Measurements from ENCODE around the gene SVEP1.
"Not testable (repeated sequence)": the region's sequence is repeated elsewhere in the genome, so short reads cannot be mapped to it uniquely, and the experiment has no call there.

Gene SVEP1

DNA sequence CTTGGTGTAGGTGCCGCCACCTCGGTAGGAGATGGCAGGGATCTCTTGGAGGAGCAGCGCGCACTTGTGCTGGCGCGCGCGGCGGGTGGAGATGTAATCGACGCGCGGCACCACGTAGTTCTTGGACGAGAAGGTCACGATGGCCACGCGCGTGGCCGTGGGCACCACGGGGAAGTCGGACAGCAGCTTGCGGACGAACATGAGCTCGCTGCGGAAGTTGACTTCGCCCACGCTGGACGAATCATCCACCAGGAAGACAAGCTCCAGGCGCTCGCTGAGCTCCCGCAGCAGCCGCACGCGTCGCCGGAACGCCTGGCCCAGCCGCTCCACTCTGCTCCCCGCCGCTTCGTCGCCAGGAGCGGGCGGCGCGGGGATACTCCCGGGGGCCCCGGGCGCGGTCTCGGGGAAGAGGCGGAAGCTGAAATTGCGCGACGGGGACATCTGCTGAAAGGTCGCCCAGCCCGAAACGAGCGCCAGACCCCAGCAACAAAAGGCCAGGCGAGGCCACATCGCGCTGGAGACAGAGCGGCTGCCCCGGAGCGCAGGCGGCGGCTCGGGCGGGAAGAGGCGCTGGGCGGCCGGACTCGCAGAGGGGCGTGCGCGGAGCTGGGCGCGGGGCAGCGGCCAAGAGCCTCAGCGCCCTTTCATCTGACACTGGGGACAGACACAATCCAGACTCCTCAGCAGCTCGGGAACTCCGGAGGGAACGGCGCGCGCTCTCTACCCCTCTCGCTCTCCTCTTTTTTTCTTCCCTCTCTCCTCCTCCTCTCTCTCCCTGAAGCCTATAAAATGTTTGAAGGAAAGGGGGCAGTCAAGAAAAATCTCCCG lies at the start of gene SVEP1:
SVEP1 (minus strand) TSS at position 708 of the 828 bp plus-strand sequence; CDS start at position 510, 198 bp downstream.
- no peak for DNase-seq

DNA sequence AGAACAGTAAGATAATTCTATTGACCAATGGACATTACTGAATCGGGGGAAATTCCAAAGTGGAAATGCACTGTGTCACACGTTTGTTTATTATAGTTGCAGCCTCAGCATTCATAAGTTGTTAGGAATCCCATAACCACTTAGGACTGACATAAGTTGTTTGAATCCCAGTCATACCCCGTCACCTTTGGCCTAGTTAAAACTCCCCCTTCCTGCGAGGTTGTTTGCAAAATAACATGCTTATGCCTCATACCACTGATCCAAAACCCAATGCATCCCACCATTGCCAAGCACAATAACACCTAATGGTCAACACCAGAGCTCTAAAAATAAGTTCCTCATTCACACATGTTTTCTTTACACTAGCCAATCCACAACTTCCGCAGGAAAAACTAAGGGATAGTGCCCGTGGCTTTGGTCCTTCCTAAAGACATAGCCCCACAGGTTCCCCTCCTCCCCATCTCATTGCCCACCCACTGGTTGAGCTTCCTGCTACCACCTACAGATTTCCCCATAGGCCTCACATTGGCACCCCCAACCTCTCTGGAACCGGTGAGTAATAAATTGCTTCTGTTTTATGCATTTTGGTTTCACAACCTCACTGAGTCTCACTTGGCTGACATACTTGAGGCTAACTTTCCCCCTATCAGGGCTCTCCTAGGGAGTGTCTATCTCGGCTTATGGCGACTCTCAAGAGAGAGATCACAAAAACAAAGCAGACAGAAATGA lies 46.7 kb upstream of the SVEP1 start:
- no peak for DNase-seq

DNA sequence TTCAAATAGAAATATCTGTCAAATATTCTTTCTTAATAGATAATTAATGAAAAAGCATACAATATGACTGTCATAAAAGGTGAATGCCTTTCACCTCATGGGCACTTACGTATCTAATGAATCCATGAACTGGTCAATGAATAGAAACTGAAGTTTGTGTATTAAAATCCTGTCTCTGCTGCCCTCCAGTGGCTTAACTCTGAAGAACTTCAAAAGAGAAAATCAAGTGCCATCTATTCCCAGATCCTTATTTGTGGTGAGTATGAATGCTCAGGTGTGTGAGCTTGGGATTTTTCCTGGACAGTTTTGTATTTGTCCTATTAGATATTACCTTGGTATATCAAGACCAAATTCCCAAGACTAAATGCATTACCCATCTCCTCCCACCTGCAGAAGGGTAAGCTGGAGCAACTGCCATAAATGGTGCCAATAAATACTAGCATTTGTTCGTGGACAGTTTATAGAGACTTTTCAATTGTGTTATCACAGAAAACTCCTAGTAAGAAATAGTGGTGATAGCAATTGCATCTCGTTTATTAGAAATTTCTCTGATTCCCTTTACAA lies 44.0 kb upstream of the SVEP1 start:
- no peak for DNase-seq

DNA sequence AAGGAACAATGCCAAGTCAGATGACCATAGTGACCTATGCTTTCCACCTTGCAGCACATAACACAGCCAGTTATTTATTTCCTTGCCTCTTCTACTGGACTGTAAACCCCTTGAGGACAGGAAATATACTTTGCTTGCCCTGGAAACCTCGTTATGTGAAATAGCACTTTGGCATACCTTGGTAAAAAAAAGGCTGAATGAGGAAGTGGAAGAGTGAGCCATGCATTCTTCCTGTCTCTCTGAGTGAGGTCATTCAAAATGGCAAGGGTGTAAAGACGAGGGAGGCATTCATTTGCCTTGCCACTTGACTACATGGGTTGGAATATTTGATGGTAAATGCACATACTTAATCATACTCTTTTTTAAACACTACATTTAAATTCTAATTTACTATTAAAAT lies 42.8 kb upstream of the SVEP1 start:
- DNase-seq, result no peak

DNA sequence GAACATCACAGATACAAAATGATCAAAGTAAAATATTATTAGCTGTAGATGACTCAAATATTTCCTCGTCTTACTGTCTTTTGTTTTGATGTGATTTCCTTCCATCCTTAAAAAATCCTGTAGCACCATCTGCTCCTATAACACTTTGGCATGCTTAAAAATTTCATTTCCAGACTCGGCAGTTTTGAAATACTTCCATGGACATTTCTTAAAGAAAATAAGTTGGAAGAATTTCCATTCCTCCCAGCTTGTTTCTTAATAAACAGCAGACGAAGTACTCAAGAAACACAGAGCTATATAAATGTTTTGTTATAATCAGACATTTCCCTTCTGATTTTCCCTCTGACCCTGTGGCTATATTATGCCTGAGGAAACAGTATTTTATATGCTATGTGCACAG lies 41.2 kb upstream of the SVEP1 start:
- DNase-seq, result no peak

DNA sequence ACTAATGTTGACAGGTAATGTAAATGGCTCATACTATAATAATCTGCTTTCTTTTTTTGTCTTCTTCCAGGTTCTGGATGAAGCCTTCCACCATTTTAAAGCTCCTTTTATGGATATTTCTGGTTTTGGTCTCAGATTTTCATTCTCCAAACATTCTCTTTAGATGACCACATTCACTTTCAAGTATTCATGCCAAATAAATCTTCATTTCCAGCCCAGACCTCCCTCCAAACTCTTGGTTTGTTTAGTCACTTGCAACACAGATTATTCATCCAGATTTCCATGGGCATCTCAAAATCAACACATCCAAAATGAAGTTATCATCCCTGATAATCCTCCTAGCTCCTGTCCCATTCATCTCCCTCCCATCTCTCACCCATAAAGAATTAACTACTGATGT lies 40.3 kb upstream of the SVEP1 start:
- no peak for DNase-seq

DNA sequence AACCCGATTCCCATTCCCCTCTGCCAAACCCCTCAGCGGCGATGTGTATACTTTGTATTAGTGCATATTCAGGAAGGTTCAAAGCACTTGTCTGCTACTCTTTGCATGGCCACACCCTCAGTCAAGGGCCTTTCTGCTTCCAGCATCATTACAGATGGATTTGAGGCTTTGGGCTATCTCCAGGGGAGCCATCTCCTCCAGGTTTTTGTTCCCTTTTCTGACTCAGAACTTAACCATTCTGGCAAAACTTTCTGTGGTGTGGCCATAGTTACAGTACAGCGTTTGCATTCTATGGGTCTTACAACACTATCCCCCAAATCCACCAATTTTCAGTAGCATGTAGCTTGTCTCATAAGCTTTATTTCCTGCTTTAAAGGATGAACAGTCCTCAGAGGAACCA lies 36.0 kb upstream of the SVEP1 start:
- DNase-seq, result no peak

DNA sequence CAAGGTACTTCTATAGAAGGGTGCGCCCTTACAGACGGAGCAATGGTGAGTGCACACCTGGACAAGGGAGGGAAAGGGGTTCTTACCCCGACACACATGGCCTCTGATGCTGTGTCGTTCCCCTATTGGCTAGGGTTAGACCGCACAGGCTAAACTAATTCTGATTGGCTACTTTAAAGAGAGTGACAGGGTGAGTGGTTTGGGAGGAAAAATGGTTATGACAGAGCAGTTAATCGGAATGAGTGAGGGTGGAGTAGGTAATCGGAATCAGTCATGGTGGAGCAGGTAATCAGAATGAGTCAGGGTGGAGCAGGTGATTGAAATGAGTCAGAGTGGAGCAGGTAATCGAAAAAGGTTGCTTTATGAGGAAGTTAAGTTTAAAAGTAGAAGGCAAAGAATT lies 35.0 kb upstream of the SVEP1 start:
- not testable (repeated sequence) for DNase-seq

DNA sequence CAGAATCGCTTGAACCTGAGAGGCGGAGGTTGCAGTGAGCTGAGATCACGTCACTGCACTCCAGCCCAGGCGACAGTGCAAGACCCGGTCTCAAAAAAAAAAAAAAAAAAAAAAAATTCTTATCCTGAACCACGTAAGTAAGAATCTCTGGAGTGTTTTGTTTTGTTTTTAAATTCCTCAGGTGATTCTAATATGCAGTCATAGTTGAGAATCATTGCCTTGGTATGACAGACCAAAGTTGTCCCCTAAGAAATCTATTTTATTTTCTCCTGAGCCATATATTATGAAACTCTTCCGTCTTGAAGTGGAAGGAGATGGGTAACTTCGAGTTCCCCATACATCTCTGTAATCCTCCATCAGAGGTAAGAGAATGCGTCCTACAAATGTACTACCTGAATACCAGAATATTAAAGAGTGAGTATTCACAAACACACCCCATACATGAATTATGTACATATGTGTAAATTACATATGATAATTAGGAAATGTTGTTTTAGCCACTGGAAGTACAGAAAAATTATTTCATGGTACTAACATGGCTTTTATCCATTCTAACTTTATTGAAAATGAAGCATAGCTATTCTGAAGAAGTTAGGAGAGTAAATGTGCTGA lies 26.7 kb upstream of the SVEP1 start:
- no peak for DNase-seq

DNA sequence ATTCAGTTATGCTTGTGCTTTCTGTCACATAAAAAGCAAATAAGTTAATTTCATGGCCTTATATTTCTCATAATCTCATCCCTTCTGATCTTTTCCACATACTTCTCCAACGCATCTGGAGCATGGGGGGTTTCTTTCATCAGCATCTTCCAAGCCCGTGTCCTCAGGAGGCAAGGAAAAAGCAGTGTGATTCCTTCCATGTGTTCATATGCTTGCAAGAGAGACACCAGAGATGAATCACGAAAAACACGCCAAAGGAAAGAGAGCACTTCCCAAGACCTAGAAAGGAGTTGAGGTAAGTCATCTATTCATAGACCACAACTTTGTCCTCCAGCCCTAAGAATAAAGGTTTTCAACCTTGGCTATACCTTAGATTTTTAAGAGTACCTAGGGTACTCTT lies 26.0 kb upstream of the SVEP1 start:
- DNase-seq, result no peak

DNA sequence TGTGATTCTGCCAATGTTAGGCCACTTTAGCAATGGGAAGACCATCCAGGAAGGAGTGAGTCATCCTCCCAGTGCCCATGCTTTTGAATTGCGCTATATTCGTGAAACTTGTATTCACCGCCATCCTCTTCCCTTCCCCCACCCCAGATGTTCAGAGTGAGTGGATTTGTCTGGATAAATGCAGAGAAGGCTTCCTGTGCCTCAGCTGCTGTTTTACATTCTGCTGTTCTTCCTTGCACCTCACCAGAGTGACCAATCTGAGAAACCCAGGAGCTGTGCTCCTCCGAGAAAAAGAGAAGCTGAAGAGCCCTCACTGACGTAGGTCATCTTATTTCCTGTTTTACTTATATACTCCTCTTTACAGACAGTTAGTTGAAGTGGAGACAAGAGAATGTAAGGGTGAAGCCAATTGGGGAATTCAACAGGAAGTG lies 24.6 kb upstream of the SVEP1 start:
- no peak for DNase-seq

DNA sequence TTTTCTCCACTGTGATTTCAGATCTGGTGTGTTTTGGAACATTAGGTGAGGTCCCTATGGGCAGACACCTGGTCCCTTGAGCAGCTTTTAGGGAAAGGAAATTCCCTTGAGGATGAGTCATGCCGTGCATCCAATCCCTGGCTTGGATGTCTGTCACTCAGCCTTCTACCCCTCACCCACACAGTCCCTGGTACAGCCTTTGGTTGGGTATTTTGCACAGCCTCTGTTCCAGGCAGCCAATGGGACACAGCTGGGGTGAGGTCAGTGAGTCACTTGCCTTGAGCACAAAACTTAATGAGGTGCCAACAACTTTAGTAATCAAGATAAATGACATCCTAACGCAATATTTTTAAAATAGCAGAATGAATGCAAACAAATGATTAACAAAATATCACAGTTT lies 22.7 kb upstream of the SVEP1 start:
- DNase-seq, result no peak

DNA sequence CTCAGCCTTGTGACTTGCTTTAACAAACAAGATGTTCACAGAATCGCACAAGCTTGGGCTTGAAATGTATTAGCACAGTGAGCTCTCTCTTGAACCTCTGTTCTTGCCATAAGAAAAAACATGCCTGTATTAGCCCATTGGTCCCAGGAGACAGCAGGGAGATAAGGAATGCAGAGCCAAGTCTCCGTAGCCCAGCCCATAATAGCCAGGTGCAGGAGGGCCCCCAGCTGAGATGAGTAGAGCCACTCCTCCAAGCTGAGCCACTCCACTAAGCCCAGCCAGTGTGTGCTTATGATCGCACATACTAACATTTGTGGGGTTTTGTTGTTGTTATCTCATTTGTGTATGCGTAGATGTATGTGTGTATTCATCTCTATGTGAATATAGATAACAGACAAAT lies 21.6 kb upstream of the SVEP1 start:
- no peak for DNase-seq

DNA sequence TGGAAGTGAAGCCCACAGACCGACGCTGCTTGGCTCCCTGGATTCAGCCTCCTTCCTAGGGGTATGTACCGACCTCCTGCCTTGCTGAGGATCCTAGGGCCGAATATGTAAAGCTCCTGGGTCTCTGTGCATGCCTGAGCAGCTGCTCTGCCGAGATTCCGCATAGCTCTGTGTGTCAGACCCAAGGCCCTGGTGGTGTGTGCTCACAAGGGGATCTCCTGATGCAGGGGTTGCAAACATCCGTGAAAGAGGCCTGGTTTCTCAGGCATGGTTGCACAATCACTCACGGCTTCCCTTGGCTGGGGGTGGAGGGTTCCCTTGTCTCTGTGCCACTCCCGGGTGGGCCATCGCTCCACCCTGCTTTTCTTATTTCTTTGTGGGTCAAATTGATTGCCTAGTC lies 19.9 kb upstream of the SVEP1 start:
- DNase-seq, result no peak

DNA sequence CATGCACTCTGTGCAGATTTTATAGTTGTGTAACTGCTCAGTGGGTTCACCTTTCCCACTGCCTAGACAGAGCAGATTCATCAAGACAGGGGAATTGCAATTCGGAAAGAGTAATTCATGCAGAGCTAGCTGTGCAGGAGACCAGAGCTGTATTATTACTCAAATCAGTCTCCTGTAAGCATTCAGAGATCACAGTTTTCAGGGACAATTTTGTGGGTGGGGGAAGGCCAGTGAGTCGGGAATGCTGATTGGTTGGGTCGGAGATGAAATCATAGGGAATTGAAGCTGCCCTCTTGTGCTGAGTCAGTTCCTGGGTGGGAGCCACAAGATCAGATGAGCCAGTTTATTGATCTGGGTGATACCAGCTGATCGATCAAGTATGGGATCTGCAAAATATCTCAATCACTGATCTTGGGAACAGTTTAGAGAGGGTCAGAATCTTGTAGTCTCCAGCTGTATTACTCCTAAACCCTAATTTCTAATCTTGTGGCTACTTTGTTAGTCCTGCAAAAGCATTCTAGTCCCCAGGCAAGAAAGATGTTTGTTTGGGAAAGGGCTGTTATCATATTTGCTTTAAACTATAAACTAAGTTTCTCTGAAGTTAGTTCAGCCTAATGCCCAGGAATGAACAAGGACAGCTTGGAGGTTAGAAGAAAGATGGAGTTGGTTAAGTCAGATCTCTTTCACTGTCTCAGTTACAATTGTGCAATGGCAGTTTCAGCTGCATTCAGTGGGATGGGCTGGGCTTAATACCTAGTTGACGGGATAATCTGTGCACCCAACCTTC lies 12.7 kb upstream of the SVEP1 start:
- no peak for DNase-seq

DNA sequence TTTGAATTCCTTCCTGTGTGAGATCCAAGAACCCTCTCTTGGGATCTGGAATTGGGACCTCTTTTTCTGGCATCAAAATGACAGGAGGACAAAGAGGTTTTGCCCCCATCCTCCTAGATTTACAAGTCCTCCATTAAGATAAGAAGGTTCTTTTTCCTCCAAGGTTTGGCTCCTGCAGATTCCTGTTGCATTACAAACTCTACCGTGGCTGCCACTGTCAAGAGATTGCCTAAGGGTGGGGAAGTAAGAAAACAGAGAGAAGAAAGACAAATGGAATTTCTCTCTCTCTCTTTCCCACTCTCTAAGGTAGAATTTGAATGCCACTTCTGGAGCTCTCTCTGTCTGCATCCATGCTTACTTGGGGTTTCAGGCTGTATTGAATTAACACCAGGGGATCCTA lies 12.0 kb upstream of the SVEP1 start:
- DNase-seq, result no peak

DNA sequence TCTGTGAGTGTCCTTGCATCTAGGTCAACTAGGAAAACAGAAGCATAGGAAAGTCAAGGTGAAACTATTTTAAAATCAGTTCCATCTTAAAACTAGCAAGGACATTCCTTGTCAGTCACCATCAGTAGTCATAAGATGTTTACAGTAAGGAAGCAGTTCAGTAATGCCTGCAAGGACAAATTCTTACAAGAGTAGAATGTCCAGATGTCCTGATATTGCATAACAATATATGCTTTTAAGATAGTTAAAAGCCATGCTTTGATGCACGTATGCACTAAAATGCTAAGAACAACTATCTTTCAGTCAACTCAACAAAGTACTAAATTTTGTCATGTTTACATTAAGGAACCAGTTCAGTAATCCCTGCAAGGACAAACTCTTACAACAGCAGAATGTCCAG lies 11.3 kb upstream of the SVEP1 start:
- no peak for DNase-seq

DNA sequence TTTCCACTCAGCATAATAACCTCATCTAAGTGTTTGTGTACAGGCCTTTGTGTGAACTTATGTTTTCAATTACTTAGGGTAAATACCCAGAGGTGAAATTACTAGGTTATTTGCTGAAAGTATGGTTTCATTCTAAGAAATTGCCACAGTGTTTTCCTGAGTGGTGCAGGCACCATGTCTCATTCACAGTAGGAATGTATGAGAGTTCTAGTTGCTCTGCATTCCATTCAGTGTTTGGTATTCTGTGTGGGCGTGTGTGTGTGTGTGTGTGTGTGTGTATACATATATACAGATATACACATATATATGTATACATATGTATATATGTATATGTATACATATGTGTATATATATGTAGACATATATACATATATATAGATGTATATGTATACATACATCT lies 8.8 kb upstream of the SVEP1 start:
- DNase-seq, result no peak

DNA sequence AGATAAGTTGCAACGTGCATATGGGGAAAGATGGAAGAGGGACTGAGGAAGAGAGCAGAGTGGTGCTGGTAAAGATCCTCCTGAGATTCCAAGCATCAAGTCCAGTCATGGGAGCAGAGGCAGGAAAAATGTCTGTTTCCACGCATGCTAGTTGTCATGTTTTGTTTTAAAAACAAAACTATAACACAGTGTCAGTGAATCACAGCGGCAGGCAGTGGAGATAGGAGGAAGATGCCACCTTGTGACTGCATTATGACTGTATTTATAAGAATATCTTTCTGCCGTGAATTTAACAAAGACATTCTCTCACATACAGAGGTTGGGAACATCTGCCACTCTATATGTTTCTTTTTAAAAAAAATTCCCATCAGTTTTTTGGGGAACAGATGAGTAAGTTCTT lies 3.7 kb upstream of the SVEP1 start:
- DNase-seq, result no peak

DNA sequence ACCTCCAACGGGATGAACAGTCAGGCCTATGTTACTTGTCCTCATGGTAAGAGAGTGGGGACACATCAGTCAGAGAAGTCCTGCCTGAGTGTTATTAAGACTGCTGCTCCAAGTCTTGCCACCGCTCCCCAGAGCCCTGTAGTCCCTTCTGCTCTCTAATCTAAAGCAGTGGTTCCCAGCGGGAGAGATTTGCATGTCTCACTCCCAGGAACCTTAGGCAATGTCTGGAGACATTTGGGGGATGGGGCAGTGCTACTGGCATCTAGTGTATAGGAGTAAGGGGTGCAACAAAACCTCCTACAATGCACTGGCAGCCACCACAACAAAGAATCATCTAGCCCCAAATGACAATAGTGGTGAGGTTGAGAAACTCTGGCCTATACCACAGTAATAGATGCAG lies 2.6 kb upstream of the SVEP1 start:
- no peak for DNase-seq

DNA sequence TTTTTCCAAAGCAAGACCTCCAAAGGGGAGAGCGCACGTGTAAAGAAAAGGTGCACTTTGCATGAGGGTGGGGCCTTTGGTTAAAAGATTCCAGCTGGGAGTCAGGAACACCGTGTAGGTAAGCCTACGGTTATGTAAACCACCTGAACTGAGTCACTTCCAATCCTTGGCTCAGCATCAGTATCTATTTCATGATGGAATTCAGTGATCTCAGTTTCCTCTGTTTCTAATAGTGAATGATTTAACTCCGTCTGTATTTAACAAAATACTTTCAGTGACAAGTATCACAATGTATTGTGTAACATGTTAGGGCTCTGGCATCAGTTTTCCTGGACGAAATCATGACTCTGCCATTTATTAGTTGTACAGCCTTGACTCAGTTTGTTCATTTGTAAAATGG lies 1.3 kb upstream of the SVEP1 start:
- no peak for DNase-seq

DNA sequence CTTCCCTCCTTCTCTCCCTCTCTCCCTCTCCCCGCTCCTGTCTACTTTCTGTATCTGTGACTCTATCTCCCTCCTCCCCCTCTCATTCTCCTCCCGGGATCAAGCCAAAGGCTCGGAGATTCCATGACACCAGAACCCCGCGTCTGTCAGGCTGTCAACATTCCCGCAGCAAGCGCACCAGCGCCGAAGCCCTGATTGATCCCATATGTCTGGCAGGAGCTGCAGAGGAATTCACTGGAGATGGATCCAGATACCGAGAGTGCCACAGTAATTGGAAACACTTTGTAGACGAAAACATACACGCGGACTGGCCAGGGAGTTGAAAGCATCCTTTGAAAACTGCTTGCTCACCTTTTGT lies 300 bp upstream of the SVEP1 start:
- no peak for DNase-seq

DNA sequence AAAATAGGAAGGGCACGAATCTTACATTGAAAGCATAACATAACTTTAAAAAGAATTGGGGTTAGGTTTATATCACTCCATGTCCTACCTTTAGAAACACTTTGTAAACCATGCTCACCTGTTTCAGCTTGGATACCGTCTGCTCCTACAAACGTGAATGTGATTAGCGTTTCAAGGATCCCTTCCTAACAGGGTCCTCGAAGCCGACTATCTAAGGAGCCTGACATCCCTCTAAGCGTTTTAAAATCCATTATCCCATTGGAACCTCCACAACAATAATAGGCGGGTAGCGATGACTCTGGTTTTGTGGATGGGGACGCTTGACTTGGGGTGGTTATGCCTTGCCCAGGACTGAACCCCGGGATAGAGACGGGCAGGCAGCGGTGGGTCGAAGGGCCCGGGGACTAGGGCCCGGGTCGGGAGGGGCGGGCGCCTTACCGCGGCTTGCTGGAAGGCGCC lies 937 bp downstream of the SVEP1 start:
- no peak for DNase-seq

All from activated CD4-positive, CD25-positive, alpha-beta regulatory T cell (primary cell).